ACC112 (cell line): ENCODE data around the gene KCNIP1.

Experiments used
- H2AFZ ChIP-seq: fragments of 200-600 bp; sonication (generic); one replicate; pipeline ENCODE4 v1.6.0; 2017; ENCODE audit warnings: antibody characterized with exemption, low read length; ENCODE audit not compliant: unreplicated experiment
- H3K27ac ChIP-seq: fragments of 200-600 bp; sonication (generic); 2 replicates; pipeline ENCODE4 v1.5.1; 2014; ENCODE audit warnings: low read depth, mild to moderate bottlenecking, antibody characterized with exemption, low read length, moderate library complexity
- H3K27me3 ChIP-seq: fragments of 200-600 bp; sonication (generic); 2 replicates; pipeline ENCODE4 v1.6.1; 2014; ENCODE audit warnings: mild to moderate bottlenecking, antibody characterized with exemption, low read length, moderate library complexity, mixed read lengths; ENCODE audit not compliant: insufficient read depth
- H3K36me3 ChIP-seq: fragments of 200-600 bp; sonication (generic); 2 replicates; pipeline ENCODE4 v1.6.1; 2016; ENCODE audit warnings: mild to moderate bottlenecking, antibody characterized with exemption, low read length, moderate library complexity, mixed read lengths; ENCODE audit not compliant: insufficient read depth
- H3K4me1 ChIP-seq: fragments of 200-600 bp; sonication (generic); one replicate; pipeline ENCODE4 v1.6.1; 2016; ENCODE audit warnings: low read length, mixed read lengths; ENCODE audit not compliant: insufficient read depth, unreplicated experiment, control insufficient read depth
- H3K4me3 ChIP-seq: fragments of 200-600 bp; sonication (generic); 2 replicates; pipeline ENCODE4 v1.5.1; 2014; ENCODE audit warnings: mild to moderate bottlenecking, low read depth, low read length
- H3K79me2 ChIP-seq: fragments of 200-600 bp; sonication (generic); one replicate; pipeline ENCODE4 v1.6.0; 2016; ENCODE audit warnings: low read length; ENCODE audit not compliant: control insufficient read depth, unreplicated experiment, insufficient read depth

Gene KCNIP1

DNA sequence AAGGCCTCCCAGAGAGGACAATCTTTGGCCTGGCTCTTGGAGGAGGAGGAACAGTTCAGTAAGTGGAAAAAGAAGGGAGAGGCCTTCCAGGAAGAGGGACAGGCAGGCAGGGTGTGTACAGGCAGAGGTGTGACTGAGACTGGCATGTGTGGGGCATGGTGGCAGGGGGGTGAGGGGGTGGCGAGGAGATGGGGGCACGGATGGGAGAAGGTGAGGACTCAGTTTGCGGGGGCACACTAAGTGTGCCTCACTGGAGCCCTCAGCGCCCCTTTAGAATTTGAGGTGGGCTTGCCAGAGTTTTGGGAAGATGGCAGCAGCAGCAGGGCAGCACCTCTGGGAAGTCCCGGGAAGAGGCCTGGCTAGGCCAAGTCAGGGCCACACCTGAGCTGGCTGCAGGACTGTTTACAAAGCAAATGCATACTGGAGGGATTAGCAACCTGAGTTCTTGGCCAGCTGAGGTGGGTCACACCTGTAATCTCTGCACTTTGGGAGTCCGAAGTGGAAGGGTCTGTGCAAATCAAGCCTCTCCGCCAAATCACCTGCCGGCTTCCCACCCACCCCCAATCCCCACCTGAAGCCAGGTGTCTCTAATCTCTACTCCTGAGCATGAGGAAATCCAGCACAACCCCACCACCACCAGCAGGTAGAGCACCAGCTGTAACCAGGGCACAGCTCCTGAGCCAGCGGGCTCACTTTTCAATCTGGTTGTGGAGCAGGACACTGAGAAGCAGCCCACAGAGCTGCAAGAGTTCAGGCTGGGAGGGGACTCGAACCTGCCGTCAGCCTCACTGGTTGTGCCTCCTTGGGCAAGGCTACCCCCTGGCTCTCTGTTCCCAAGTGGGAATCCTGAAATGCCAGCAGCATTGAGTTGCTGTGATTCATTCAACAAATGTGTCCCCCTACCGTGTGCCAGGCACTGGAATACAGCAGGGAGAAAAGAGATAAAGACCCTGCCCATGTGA lies 269.5 kb downstream of the KCNIP1 start:
- Histone ChIP-seq H3K36me3 (no peaks in the 10 kb centered on the region), H3K79me2 (no peaks in the 10 kb centered on the region), H3K27ac (no peak overlapping the region), H3K4me1 (no peaks in the 10 kb centered on the region), H2AFZ (no peak overlapping the region), H3K4me3 (no peak overlapping the region), H3K27me3 (peaks cover 20% of the 10 kb centered on the region)

DNA sequence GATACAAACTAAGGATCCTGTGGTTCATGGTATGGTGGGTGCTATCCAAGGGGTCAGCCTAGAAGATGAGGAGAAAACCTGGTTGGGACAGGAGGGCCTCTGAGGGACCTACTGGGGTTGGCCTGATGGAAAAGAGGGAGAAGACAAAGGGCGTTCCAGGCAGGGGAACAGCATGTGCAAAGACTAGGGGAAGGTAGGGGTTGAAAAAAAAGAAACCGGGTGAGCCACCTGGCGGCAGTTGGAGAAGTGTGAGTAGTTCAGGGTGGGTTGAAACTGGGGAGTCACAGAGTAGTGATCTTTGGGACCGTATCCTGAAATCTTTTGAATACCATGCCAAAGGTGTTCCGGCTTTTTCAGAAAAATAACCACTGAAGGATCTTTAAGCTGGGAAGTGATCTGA lies 271.0 kb downstream of the KCNIP1 start:
- H3K27ac ChIP-seq = no peak overlapping the region

DNA sequence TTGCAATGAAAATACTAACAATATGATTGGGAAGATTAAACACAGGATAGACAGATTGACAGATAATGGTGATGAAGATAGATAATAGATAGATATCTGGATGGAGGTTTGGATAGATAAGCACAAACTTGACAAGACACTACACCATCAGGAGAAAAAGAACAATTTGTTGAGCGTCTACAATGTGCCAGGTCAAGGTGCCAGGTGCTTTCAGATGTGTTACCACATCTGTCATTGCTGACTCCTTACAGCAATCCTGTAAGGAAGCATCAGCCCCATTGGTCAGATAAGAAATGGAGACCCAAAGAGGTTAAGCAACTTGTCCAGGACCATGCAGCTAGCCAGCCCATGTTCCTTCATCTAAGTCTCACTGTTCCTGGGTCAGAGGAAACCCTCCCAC lies 278.1 kb downstream of the KCNIP1 start:
- 0 out of 2 replicates have a peak, but pooled peaks cover 3% of the 10 kb centered on the region for H3K27me3 ChIP-seq

More for the DNA sequence above, 271.0 kb downstream of the KCNIP1 start:
- Histone ChIP-seq H3K4me1 (no peaks in the 10 kb centered on the region), H3K4me3 (no peak overlapping the region), H3K36me3 (no peaks in the 10 kb centered on the region), H3K79me2 (no peaks in the 10 kb centered on the region), H2AFZ (no peak overlapping the region), H3K27me3 (peaks cover 6% of the 10 kb centered on the region)

DNA sequence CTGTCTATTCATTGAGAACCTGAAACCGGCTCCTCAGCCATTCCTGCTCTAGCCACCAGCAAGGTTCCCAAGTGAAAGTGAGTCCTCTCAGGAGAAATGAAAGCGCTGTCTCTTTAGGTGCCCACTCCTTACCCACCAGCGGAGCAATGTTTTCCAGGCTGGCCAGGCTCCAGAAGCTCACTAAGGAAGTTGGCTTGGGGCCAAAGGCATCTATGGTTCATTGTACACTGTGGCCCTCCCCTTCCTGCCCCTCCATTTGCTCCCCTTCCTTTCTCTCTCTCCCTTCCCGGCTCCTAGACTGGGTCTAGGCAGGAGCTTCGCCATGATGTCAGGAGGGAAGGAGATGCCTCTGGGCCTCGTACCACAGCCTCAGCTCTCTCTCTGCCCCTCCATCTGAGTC lies 278.6 kb downstream of the KCNIP1 start:
- Histone ChIP-seq H3K79me2 (no peaks in the 10 kb centered on the region), H3K27me3 (0 out of 2 replicates have a peak, but pooled peaks cover 3% of the 10 kb centered on the region), H3K4me3 (no peak overlapping the region), H3K27ac (no peak overlapping the region), H3K4me1 (no peaks in the 10 kb centered on the region), H2AFZ (no peak overlapping the region), H3K36me3 (no peaks in the 10 kb centered on the region)

More for the DNA sequence above, 278.1 kb downstream of the KCNIP1 start:
- no peak overlapping the region for H2AFZ ChIP-seq
- no peak overlapping the region for H3K27ac ChIP-seq
- H3K36me3 ChIP-seq = no peaks in the 10 kb centered on the region
- no peak overlapping the region for H3K4me3 ChIP-seq
- no peaks in the 10 kb centered on the region for H3K79me2 ChIP-seq
- no peaks in the 10 kb centered on the region for H3K4me1 ChIP-seq

DNA sequence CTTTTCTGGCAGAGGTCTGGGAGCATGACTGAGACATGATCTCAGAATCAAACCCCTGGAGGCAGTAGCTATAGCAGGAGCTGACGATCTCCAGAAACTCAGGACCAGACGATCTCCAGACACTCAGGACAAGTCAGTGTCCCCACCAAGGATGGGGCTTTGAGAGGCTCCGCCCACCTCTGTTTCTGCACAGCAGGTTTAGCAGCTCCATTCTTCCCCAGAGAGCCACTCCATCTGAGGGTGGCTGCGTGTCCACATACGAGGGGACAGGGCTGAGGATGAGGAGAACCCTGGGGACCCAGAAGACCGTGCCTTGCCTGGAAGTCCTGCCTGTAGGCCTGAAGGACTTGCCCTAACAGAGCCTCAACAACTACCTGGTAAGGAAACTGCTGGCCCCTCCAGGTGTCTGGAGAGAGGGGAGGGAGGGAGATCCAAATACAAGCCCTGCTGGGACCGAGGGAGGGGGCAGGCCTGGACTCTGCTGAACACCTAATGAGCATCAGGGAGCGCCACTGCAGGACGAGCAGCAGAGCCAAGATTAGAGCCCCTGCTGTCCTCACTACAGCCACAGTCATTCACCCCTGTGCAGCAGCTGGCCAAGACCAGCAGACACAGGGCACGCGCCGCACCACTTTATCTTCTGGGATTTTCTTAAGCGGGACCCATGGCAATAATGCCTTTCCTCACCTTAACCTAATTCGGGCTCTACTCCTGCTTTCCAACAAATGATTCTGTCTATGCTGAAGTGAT lies 279.9 kb downstream of the KCNIP1 start, which contains the start of gene GABRP:
GABRP (plus strand) TSS at position 228 of the 750 bp plus-strand sequence. CDS start 4,891 bp downstream, outside the sequence.
- Histone ChIP-seq H3K27ac (no peak within 1 kb of the TSS), H3K4me3 (no peak within 1 kb of the TSS), H3K79me2 (no peaks in the 10 kb centered on the region), H3K36me3 (no peaks in the 10 kb centered on the region), H3K4me1 (no peaks in the 10 kb centered on the region), H3K27me3 (0 out of 2 replicates have a peak, but pooled peaks cover 3% of the 10 kb centered on the region), H2AFZ (no peak within 1 kb of the TSS)

DNA sequence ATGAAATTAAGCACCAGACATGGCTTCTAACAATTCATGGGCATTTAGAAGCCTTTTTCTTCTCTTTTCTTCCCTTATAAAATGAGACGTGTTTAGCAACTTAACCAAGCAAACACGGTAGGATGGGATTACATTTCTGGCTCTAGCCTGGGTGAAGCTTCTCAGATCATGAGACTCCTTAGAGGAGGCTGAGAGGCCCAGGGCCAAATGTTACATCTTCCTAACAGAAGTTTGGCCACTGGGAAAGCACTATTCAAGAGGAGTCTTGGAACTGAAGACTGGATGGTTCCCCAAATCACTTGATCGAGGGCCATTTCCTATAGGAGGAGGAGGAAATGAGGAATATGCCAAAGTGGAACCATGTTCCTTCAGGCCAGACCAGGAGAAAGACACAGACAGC lies 281.6 kb downstream of the KCNIP1 start:
- Histone ChIP-seq H2AFZ (no peak overlapping the region), H3K79me2 (no peaks in the 10 kb centered on the region), H3K27ac (no peak overlapping the region), H3K4me1 (no peaks in the 10 kb centered on the region), H3K4me3 (no peak overlapping the region), H3K36me3 (no peaks in the 10 kb centered on the region), H3K27me3 (0 out of 2 replicates have a peak, but pooled peaks cover 3% of the 10 kb centered on the region)
